ENCODE data around the gene MFAP2.
A peak's percentile ranks its signal among the peaks of the same experiment; 100 is the strongest.

MFAP2 gene

DNA sequence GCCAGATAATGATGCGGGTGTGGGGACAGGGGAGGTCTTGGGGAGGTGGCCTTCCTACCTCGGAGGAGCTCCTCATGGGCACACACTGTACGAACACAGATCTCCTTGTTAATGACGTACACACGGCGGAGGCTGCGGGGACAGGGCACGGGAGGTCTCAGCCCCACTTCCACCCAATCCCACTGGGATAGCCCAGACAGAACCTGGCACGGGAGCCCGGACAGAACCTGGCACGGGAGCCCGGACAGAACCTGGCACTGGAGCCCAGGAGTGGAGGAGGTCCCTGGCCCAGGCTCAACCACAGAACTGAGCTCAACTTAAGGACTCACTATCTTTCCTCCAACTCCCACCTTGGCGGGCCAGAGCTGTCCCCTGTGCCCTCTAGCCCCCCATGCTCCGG lies 5.2 kb downstream of the MFAP2 start:
- TF ChIP-seq, protein P1, sequence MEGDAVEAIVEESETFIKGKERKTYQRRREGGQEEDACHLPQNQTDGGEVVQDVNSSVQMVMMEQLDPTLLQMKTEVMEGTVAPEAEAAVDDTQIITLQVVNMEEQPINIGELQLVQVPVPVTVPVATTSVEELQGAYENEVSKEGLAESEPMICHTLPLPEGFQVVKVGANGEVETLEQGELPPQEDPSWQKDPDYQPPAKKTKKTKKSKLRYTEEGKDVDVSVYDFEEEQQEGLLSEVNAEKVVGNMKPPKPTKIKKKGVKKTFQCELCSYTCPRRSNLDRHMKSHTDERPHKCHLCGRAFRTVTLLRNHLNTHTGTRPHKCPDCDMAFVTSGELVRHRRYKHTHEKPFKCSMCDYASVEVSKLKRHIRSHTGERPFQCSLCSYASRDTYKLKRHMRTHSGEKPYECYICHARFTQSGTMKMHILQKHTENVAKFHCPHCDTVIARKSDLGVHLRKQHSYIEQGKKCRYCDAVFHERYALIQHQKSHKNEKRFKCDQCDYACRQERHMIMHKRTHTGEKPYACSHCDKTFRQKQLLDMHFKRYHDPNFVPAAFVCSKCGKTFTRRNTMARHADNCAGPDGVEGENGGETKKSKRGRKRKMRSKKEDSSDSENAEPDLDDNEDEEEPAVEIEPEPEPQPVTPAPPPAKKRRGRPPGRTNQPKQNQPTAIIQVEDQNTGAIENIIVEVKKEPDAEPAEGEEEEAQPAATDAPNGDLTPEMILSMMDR (IDR thresholded peaks at IDR 0.05) = no peak
- Histone ChIP-seq H3K4me3 (no peak overlapping the region), H3K4me1 (peaks cover 0 to 50% (median 41%) of the 10 kb centered on the region in 4 donors), H3K36me3 (peaks cover 0 to 16% (median 0%) of the 10 kb centered on the region in 3 donors), H3K27ac (peak overlapping the region; percentile 86 to 98), H3K27me3 (no peaks in the 10 kb centered on the region), H3K9me3 (no peaks in the 10 kb centered on the region)
- peak; percentile 48 to 89 for DNase-seq
- intact Hi-C loops (cut with DNase I; ENCODE audit: low total_unique reads) = no loop called here

GRCh38 chr1:16973215-16973614 lies 7.2 kb downstream of the MFAP2 start:
- Histone ChIP-seq H3K4me1 (peaks cover 0 to 30% (median 24%) of the 10 kb centered on the region in 4 donors), H3K27me3 (no peaks in the 10 kb centered on the region), H3K9me3 (no peaks in the 10 kb centered on the region), H3K36me3 (peaks cover 0 to 34% (median 1%) of the 10 kb centered on the region in 3 donors), H3K27ac (no peak overlapping the region), H3K4me3 (no peak overlapping the region)
- intact Hi-C loops (cut with DNase I; ENCODE audit: low total_unique reads) = no loop called here
- TF ChIP-seq, protein P1 (IDR thresholded peaks at IDR 0.05) = no peak
- no peak for DNase-seq

GRCh38 chr1:16972189-16972895 lies 8.1 kb downstream of the MFAP2 start:
- Histone ChIP-seq H3K4me1 (peaks cover 0 to 29% (median 18%) of the 10 kb centered on the region in 4 donors), H3K27ac (peak overlapping the region; percentile 50 to 57), H3K9me3 (no peaks in the 10 kb centered on the region), H3K4me3 (no peak overlapping the region), H3K36me3 (peaks cover 0 to 40% (median 7%) of the 10 kb centered on the region in 3 donors), H3K27me3 (no peaks in the 10 kb centered on the region)
- DNase-seq = no peak
- intact Hi-C loops (cut with DNase I; ENCODE audit: low total_unique reads) = no loop called here
- TF ChIP-seq, protein P1 (IDR thresholded peaks at IDR 0.05) = no peak

DNA sequence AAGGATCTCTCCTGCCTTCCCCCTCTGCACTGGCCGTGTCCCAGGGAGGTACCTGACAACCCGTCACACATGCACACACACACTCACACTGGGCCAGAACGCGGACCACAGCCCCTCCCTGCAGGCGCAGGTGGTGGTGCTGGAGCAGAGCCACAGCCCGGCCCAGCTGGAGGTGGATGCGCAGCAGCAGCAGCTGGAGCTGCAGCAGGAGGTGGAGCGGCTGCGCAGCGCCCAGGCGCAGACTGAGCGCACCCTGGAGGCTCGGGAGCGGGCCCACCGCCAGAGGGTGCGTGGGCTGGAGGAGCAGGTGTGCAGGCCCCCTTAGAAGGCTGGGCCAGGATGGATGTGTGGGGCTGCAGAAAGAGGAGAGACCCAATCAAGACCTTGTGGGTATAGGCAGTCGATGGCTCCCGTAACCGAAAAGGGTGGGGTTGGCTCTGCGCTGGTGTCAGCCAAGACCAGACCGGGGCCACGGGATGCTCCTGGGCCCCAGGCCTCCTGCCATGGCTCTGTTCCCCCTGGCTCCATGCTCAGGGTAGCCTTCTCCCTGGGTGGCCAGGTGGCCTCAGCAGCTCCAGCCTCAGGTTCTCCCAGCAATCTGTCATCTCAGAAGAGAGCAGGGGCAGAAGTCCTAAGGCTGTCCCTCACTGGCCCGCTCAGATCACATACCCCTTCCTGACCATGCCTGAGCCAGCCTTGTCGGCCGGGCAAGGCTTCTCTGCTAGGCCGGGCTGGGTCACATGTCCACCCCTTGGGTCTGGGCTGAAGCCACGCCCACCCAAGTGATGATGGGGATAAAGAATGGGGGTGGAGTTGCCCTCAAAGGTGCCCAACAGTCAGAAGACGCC lies 8.9 kb downstream of the MFAP2 start:
- H3K36me3 ChIP-seq = peaks cover 4 to 47% (median 11%) of the 10 kb centered on the region in 3 donors
- DNase-seq = peak; percentile 48 to 79
- no peaks in the 10 kb centered on the region for H3K27me3 ChIP-seq
- H3K9me3 ChIP-seq = no peaks in the 10 kb centered on the region
- TF ChIP-seq, protein P1 (IDR thresholded peaks at IDR 0.05) = no peak
- no peak overlapping the region for H3K4me3 ChIP-seq
- H3K4me1 ChIP-seq = peaks cover 0 to 37% (median 25%) of the 10 kb centered on the region in 4 donors
- peak overlapping the region; percentile 50 to 57 for H3K27ac ChIP-seq
- intact Hi-C loops (cut with DNase I; ENCODE audit: low total_unique reads) = no loop called here

DNA sequence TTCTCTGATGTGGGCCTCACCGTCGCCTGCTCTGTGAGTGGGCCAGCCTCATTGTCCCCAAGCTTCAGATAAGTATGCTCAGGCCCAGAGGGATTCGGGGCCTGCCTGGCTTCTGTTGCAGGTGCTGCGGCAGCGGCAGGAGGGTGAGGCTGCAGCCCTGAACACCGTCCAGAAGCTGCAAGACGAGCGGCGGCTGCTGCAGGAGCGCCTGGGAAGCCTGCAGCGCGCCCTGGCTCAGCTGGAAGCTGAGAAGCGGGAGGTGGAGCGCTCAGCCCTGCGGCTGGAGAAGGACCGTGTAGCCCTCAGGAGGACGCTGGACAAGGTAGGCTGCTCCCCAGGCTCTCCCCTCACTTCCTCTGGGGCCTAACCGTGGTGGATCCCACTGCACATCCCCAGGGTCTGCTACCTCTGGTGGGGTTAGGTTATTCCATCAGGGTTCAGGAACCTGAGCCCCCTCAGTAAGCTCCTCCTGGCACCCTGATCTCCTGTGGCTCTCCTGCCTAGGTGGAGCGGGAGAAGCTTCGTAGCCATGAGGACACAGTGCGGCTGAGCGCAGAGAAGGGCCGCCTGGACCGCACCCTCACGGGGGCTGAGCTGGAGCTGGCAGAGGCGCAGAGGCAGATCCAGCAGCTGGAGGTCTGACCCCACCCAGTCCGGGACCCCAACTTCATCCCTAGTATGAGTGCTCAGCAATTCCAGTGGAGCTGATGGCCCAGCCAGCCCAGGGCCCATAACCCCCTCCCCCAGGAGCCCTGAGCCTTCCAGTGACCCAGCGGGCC lies 10.1 kb downstream of the MFAP2 start:
- TF ChIP-seq, protein P1 (IDR thresholded peaks at IDR 0.05) = no peak
- Histone ChIP-seq H3K27me3 (no peaks in the 10 kb centered on the region), H3K36me3 (peaks cover 15 to 59% (median 24%) of the 10 kb centered on the region in 3 donors), H3K27ac (no peak overlapping the region), H3K4me3 (no peak overlapping the region), H3K9me3 (no peaks in the 10 kb centered on the region), H3K4me1 (peaks cover 0 to 33% (median 24%) of the 10 kb centered on the region in 4 donors)
- intact Hi-C loops (cut with DNase I; ENCODE audit: low total_unique reads) = no loop called here
- no peak for DNase-seq

Measured in tibial artery (tissue), 4 donors.